Measurements from ENCODE around the gene COPG2.

DNA sequence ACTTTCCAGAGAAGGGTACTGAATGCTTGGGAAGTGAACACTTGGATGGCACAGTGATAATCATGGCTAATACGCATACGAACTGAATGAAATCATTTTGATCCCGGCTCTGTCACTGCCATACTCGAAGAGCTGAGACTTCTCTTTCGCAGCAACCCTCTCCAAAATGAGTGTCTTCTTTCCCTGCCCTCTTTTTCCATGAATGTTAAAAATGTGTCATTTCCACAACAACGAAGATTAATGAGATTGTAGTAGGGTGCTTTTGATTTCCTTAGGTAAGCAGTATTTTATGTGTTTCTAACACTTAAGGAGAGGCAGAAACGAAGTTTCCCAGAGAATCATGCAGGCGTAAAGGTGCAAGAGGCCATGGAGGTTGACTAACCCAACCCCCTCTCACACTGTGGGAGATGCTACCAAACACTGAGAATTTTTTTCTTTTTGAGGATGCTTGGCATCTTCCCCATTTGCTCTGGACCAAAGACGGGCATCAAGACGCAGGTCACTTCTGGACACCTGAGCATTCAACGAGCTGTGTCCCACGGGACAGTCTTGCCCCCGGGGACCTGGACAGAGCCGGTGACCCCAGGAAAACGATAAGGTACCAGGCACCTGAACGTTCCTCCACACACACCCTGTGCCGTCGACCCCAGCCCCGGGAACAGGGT, 823 bp downstream of the COPG2 start:
- TF ChIP-seq, protein P1, sequence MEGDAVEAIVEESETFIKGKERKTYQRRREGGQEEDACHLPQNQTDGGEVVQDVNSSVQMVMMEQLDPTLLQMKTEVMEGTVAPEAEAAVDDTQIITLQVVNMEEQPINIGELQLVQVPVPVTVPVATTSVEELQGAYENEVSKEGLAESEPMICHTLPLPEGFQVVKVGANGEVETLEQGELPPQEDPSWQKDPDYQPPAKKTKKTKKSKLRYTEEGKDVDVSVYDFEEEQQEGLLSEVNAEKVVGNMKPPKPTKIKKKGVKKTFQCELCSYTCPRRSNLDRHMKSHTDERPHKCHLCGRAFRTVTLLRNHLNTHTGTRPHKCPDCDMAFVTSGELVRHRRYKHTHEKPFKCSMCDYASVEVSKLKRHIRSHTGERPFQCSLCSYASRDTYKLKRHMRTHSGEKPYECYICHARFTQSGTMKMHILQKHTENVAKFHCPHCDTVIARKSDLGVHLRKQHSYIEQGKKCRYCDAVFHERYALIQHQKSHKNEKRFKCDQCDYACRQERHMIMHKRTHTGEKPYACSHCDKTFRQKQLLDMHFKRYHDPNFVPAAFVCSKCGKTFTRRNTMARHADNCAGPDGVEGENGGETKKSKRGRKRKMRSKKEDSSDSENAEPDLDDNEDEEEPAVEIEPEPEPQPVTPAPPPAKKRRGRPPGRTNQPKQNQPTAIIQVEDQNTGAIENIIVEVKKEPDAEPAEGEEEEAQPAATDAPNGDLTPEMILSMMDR (IDR thresholded peaks at IDR 0.05; ENCODE audit: poor library complexity, severe bottlenecking): no peak
- TF ChIP-seq EZH2 (IDR thresholded peaks at IDR 0.05; ENCODE audit: borderline replicate concordance, insufficient read depth, low read length, poor library complexity, severe bottlenecking) (no peak), EP300 (conservative IDR thresholded peaks at IDR 0.05; ENCODE audit: poor library complexity, severe bottlenecking) (no peak), RAD21 (conservative IDR thresholded peaks at IDR 0.05) (no peak), SMC3 (conservative IDR thresholded peaks at IDR 0.05; ENCODE audit: poor library complexity) (peak; percentile 34), POLR2AphosphoS5 (IDR thresholded peaks at IDR 0.05) (no peak)
